Lower lobe of right lung (tissue), 2 donors: ENCODE measurements around the gene SLC25A6. TPM values are rescaled to one million over a fixed set of nuclear protein-coding genes. Genes with fewer than 3 reads are reported as not detected.

Experiments
- ATAC-seq, 2 donors: fragments of 200-7000 bp; cut with Tn5 transposase; one replicate each; pipeline ENCODE4 v1.9.1; 2020 to 2022; ENCODE audit warnings: mild to moderate bottlenecking in 2 of 2, moderate library complexity in 2 of 2
- DNase-seq: peaks from one replicate; pipeline ENCODE4 v3.0.0-alpha.2; 2020
- H3K27ac ChIP-seq: fragments of 200-600 bp; one replicate; pipeline ENCODE4 v1.8.0; 2022
- H3K27me3 ChIP-seq: fragments of 200-600 bp; one replicate; pipeline ENCODE4 v1.8.0; 2022; ENCODE audit warnings: low read depth
- H3K36me3 ChIP-seq: fragments of 200-600 bp; one replicate; pipeline ENCODE4 v1.8.0; 2022; ENCODE audit warnings: mild to moderate bottlenecking
- H3K4me1 ChIP-seq: fragments of 200-600 bp; one replicate; pipeline ENCODE4 v1.8.0; 2022
- H3K4me3 ChIP-seq: fragments of 200-600 bp; one replicate; pipeline ENCODE4 v1.8.0; 2022; ENCODE audit warnings: mild to moderate bottlenecking
- H3K9me3 ChIP-seq: fragments of 200-600 bp; one replicate; pipeline ENCODE4 v1.8.0; 2022
- CTCF ChIP-seq: fragments of 200-600 bp; IDR thresholded peaks from one replicate; pipeline ENCODE4 v1.8.0; 2022; ENCODE audit warnings: antibody characterized with exemption, mild to moderate bottlenecking
- intact Hi-C: fragments of 100-400 bp; cut with DNase I; formaldehyde crosslinking; loops from one replicate; pipeline ENCODE4 v1.11.0; 2022
- total RNA-seq: library from RNA; stranded (reverse); fragmentation: NEBNext Ultra II Directional; extraction: Animal tissue kit (Norgen Biotek cat#: 25700); gene quantifications from one replicate; pipeline ENCODE4 v1.2.1, GENCODE V29; 2021
- donor health status: DM: no; HTN: yes; CAD: no; lungs with severe emphysema.

SLC25A6 gene
- total RNA-seq, 1 donor from 2014 or later: 335 TPM

GRCh38 chrX:1422135-1422465 is 30.2 kb upstream of the SLC25A6 start:
- Histone ChIP-seq H3K36me3 (peaks cover 60% of the 10 kb centered on the region), H3K27me3 (no peaks in the 10 kb centered on the region), H3K27ac (no peak overlapping the region), H3K9me3 (peaks cover 21% of the 10 kb centered on the region), H3K4me3 (no peak overlapping the region), H3K4me1 (no peaks in the 10 kb centered on the region)
- no peak for TF ChIP-seq CTCF
- intact Hi-C loops: no loop called here
- DNase-seq: peak; percentile 2
- no peak for ATAC-seq

- H3K4me1 ChIP-seq: no peaks in the 10 kb centered on the region
Measured at GRCh38 chrX:1421433-1422134, 29.7 kb upstream of the SLC25A6 start.

GRCh38 chrX:1420371-1420770 is 28.5 kb upstream of the SLC25A6 start:
- DNase-seq (peak; percentile 41), ATAC-seq (no peak)
- Histone ChIP-seq H3K27me3 (no peaks in the 10 kb centered on the region), H3K4me1 (no peaks in the 10 kb centered on the region), H3K9me3 (peaks cover 21% of the 10 kb centered on the region), H3K4me3 (no peak overlapping the region), H3K36me3 (peaks cover 42% of the 10 kb centered on the region), H3K27ac (no peak overlapping the region)
- TF ChIP-seq CTCF: no peak
- intact Hi-C loops: no loop called here

More at GRCh38 chrX:1421433-1422134, 29.7 kb upstream of the SLC25A6 start:
- intact Hi-C loops: no loop called here
- peaks cover 54% of the 10 kb centered on the region for H3K36me3 ChIP-seq
- no peaks in the 10 kb centered on the region for H3K27me3 ChIP-seq
- H3K4me3 ChIP-seq: no peak overlapping the region
- no peak for TF ChIP-seq CTCF
- no peak for ATAC-seq
- DNase-seq: peak; percentile 21
- no peak overlapping the region for H3K27ac ChIP-seq
- H3K9me3 ChIP-seq: peaks cover 21% of the 10 kb centered on the region

GRCh38 chrX:1419545-1420355 is 27.8 kb upstream of the SLC25A6 start:
- ATAC-seq (no peak), DNase-seq (peak; percentile 34)
- no peak for TF ChIP-seq CTCF
- Histone ChIP-seq H3K27ac (no peak overlapping the region), H3K4me3 (no peak overlapping the region), H3K27me3 (no peaks in the 10 kb centered on the region), H3K9me3 (peaks cover 21% of the 10 kb centered on the region), H3K36me3 (peaks cover 37% of the 10 kb centered on the region), H3K4me1 (no peaks in the 10 kb centered on the region)
- intact Hi-C loops: no loop called here

GRCh38 chrX:1418901-1419544 is 27.1 kb upstream of the SLC25A6 start:
- no peaks in the 10 kb centered on the region for H3K27me3 ChIP-seq
- H3K9me3 ChIP-seq: peaks cover 21% of the 10 kb centered on the region
- intact Hi-C loops: no loop called here
- ATAC-seq (no peak), DNase-seq (peak; percentile 45)
- peaks cover 43% of the 10 kb centered on the region for H3K36me3 ChIP-seq
- H3K4me1 ChIP-seq: no peaks in the 10 kb centered on the region
- TF ChIP-seq CTCF: no peak
- H3K27ac ChIP-seq: no peak overlapping the region
- no peak overlapping the region for H3K4me3 ChIP-seq
